Liver (tissue), 9 donors: Measurements from ENCODE around the gene TACC2. TPM values are rescaled to one million over a fixed set of nuclear protein-coding genes. Genes with fewer than 3 reads are reported as not detected.

Source experiments
- DNase-seq: peaks from one replicate; pipeline ENCODE4 v3.0.0-alpha.2; 2017; ENCODE audit warnings: low spot score
- H3K27ac ChIP-seq, 2 donors: one replicate each; pipeline ENCODE4 v1.7.0; 2013; ENCODE audit warnings: inconsistent platforms in 2 of 2, low read length in 2 of 2, control low read depth in 1 of 2, low read depth in 1 of 2, mild to moderate bottlenecking in 1 of 2
- H3K27me3 ChIP-seq, 4 donors: one replicate each; pipeline versions ENCODE4 v1.6.1 to v1.7.0; 2013; ENCODE audit warnings: low read length in 3 of 4, inconsistent platforms in 1 of 4, mild to moderate bottlenecking in 1 of 4, moderate library complexity in 1 of 4; ENCODE audit not compliant: control insufficient read depth in 4 of 4, insufficient read depth in 4 of 4
- H3K36me3 ChIP-seq, 4 donors: one replicate each; pipeline versions ENCODE4 v1.6.1 to v1.7.0; 2013; ENCODE audit warnings: low read length in 3 of 4, mild to moderate bottlenecking in 3 of 4, low read depth in 1 of 4, moderate library complexity in 1 of 4; ENCODE audit not compliant: control insufficient read depth in 4 of 4, insufficient read depth in 3 of 4
- H3K4me1 ChIP-seq, 4 donors: one replicate each; pipeline versions ENCODE4 v1.6.1 to v1.7.0; 2013; ENCODE audit warnings: low read length in 3 of 4, mild to moderate bottlenecking in 3 of 4, moderate library complexity in 1 of 4; ENCODE audit not compliant: control insufficient read depth in 4 of 4, insufficient read depth in 4 of 4
- H3K4me3 ChIP-seq, 3 donors: one replicate each; pipeline versions ENCODE4 v1.6.1 to v1.7.0; 2013; ENCODE audit warnings: low read length in 3 of 3, control low read depth in 1 of 3, low read depth in 1 of 3, mild to moderate bottlenecking in 1 of 3
- H3K9ac ChIP-seq, 2 donors: one replicate each; pipeline ENCODE4 v1.7.0; 2013; ENCODE audit warnings: low read length in 2 of 2, mild to moderate bottlenecking in 2 of 2, moderate library complexity in 2 of 2, control low read depth in 1 of 2, low read depth in 1 of 2
- H3K9me3 ChIP-seq, 4 donors: one replicate each; pipeline versions ENCODE4 v1.6.1 to v1.7.0; 2013; ENCODE audit warnings: low read length in 3 of 4; ENCODE audit not compliant: control insufficient read depth in 4 of 4
- EGR1 ChIP-seq, 2 donors: IDR thresholded peaks; 2 replicates each; pipeline ENCODE4 v1.6.1; 2016 to 2018; ENCODE audit warnings: antibody characterized with exemption in 2 of 2, low read depth in 2 of 2
- FOXA1 ChIP-seq: IDR thresholded peaks from 2 replicates; pipeline ENCODE4 v1.6.1; 2016; ENCODE audit warnings: antibody characterized with exemption
- FOXA2 ChIP-seq: IDR thresholded peaks from 2 replicates; pipeline ENCODE4 v1.6.1; 2016; ENCODE audit warnings: antibody characterized with exemption
- HNF4A ChIP-seq, 2 donors: conservative IDR thresholded peaks; 2 replicates each; pipeline ENCODE4 v1.6.1; 2016; ENCODE audit warnings: antibody characterized with exemption in 2 of 2, mild to moderate bottlenecking in 2 of 2
- JUND ChIP-seq, 2 donors: IDR thresholded peaks; 2 replicates each; pipeline ENCODE4 v1.6.1; 2016; ENCODE audit warnings: antibody characterized with exemption in 2 of 2
- NR2F2 ChIP-seq: IDR thresholded peaks from 2 replicates; pipeline ENCODE4 v1.6.1; 2016; ENCODE audit warnings: antibody characterized with exemption
- RAD21 ChIP-seq, 2 donors: IDR thresholded peaks; 2 replicates each; pipeline ENCODE4 v1.6.1; 2016; ENCODE audit warnings: antibody characterized with exemption in 2 of 2, mild to moderate bottlenecking in 2 of 2
- RXRA ChIP-seq, 2 donors: IDR thresholded peaks; 2 replicates each; pipeline ENCODE4 v1.6.1; 2017 to 2018; ENCODE audit warnings: antibody characterized with exemption in 2 of 2, mild to moderate bottlenecking in 1 of 2
- SP1 ChIP-seq: IDR thresholded peaks from 2 replicates; pipeline ENCODE4 v1.6.1; 2018; ENCODE audit warnings: antibody characterized with exemption, mild to moderate bottlenecking
- YY1 ChIP-seq: IDR thresholded peaks from 2 replicates; pipeline ENCODE4 v1.6.1; 2016; ENCODE audit warnings: antibody characterized with exemption, mild to moderate bottlenecking
- WGBS: extraction: QIAGEN DNeasy Blood & Tissue Kit; methylation state at CpG from one replicate; pipeline ENCODE4 v1.1.7; 2013; 5-methylcytosine and 5-hydroxymethylcytosine counted together
- polyA plus RNA-seq, 2 donors: library from polyadenylated mRNA; stranded (reverse) in 1 of 2; unstranded in 1 of 2; fragments of 200-250 nt in 1 of 2; fragments of >200 nt in 1 of 2; fragmentation: Nextera tagmentation in 1 of 2; extraction: Ambion mirVana in 1 of 2; gene quantifications; one replicate each; pipeline versions ENCODE4 v1.2.1 to v1.2.3, GENCODE V29; 2013 to 2015
- total RNA-seq, 2 donors: library from RNA; depleted of rRNA; stranded (reverse); fragments of >200 nt; gene quantifications; one replicate each; pipeline ENCODE4 v1.2.3, GENCODE V29; 2014
- TF ChIP-seq, protein P1 (sequence below): IDR thresholded peaks from 2 replicates; pipeline ENCODE4 v1.6.1; 2016; ENCODE audit warnings: antibody characterized with exemption, mild to moderate bottlenecking
- TF ChIP-seq, protein P2 (sequence below): IDR thresholded peaks from 2 replicates; pipeline ENCODE4 v1.6.1; 2016; ENCODE audit warnings: antibody characterized with exemption
- donor health status: healthy.
- donor health status: healthy.
- donor health status: healthy.
- donor health status: healthy.
- donor health status: healthy.

TACC2 gene
- total and polyA plus RNA-seq, 4 donors = 1.5 to 9.1 (median 7.8) TPM

- TF ChIP-seq, protein P1, sequence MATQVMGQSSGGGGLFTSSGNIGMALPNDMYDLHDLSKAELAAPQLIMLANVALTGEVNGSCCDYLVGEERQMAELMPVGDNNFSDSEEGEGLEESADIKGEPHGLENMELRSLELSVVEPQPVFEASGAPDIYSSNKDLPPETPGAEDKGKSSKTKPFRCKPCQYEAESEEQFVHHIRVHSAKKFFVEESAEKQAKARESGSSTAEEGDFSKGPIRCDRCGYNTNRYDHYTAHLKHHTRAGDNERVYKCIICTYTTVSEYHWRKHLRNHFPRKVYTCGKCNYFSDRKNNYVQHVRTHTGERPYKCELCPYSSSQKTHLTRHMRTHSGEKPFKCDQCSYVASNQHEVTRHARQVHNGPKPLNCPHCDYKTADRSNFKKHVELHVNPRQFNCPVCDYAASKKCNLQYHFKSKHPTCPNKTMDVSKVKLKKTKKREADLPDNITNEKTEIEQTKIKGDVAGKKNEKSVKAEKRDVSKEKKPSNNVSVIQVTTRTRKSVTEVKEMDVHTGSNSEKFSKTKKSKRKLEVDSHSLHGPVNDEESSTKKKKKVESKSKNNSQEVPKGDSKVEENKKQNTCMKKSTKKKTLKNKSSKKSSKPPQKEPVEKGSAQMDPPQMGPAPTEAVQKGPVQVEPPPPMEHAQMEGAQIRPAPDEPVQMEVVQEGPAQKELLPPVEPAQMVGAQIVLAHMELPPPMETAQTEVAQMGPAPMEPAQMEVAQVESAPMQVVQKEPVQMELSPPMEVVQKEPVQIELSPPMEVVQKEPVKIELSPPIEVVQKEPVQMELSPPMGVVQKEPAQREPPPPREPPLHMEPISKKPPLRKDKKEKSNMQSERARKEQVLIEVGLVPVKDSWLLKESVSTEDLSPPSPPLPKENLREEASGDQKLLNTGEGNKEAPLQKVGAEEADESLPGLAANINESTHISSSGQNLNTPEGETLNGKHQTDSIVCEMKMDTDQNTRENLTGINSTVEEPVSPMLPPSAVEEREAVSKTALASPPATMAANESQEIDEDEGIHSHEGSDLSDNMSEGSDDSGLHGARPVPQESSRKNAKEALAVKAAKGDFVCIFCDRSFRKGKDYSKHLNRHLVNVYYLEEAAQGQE = peak; percentile 71
- peak; percentile 41 for TF ChIP-seq FOXA2
- TF ChIP-seq EGR1 (IDR thresholded peaks at IDR 0.05; ENCODE audit: low read depth in 2 of 2) = peak; percentile 31 to 34
- peak; percentile 94 to 96 for TF ChIP-seq RXRA (IDR thresholded peaks at IDR 0.05)
- peak; percentile 82 for TF ChIP-seq YY1
- TF ChIP-seq, protein P2, sequence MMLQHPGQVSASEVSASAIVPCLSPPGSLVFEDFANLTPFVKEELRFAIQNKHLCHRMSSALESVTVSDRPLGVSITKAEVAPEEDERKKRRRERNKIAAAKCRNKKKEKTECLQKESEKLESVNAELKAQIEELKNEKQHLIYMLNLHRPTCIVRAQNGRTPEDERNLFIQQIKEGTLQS = peak; percentile 82
- peak; percentile 95 to 96 for TF ChIP-seq HNF4A (conservative IDR thresholded peaks at IDR 0.05)
- peak; percentile 43 for TF ChIP-seq NR2F2
- peak; percentile 62 to 76 for TF ChIP-seq JUND (IDR thresholded peaks at IDR 0.05)
Measured at GRCh38 chr10:121976607-121977006, 12.4 kb upstream of the TACC2 start (continued).

DNA sequence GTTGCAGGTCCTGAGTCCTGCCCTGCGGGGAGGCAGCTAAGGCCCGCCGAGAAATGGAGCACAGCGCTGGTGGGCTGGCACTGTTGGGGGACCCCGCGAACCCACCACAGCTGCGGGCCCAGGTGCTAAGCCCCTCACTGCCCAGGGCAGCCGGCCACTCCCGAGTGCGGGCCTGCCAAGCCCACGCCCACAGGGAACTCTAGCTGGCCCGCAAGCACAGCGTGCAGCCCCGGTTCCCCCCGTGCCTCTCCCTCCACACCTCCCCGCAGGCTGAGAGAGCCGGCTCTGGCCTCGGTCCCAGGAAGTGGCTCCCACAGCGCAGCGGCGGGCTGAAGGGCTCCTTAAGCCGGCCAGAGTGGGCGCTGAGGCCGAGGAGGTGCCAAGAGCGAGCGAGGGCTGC is 10.5 kb upstream of the TACC2 start:
- H3K9me3 ChIP-seq = no peaks in the 10 kb centered on the region
- TF ChIP-seq, protein P1 = no peak
- TF ChIP-seq HNF4A (conservative IDR thresholded peaks at IDR 0.05) (no peak), SP1 (no peak), EGR1 (IDR thresholded peaks at IDR 0.05; ENCODE audit: low read depth in 2 of 2) (no peak), JUND (IDR thresholded peaks at IDR 0.05) (no peak), FOXA1 (no peak), FOXA2 (no peak), YY1 (no peak)
- TF ChIP-seq, protein P2 = no peak
- no peaks in the 10 kb centered on the region for H3K27me3 ChIP-seq
- WGBS = 98% methylated on average over 26 of the region's 26 CpGs
- DNase-seq = no peak
- H3K27ac ChIP-seq = no peak overlapping the region
- no peaks in the 10 kb centered on the region for H3K36me3 ChIP-seq
- peaks cover under 1 to 24% (median 16%) of the 10 kb centered on the region in 4 donors for H3K4me1 ChIP-seq
- no peak overlapping the region for H3K9ac ChIP-seq
- H3K4me3 ChIP-seq = no peak overlapping the region

- H3K4me1 ChIP-seq = peaks cover 0 to 10% (median 3%) of the 10 kb centered on the region in 4 donors
- no peaks in the 10 kb centered on the region for H3K27me3 ChIP-seq
- H3K9me3 ChIP-seq = peaks cover 0 to 6% (median 3%) of the 10 kb centered on the region in 4 donors
- no peak overlapping the region for H3K9ac ChIP-seq
- H3K36me3 ChIP-seq = no peaks in the 10 kb centered on the region
- WGBS = 93% methylated on average over 2 of the region's 2 CpGs
- TF ChIP-seq, protein P1 = no peak
- TF ChIP-seq SP1 = no peak
- TF ChIP-seq EGR1 (IDR thresholded peaks at IDR 0.05; ENCODE audit: low read depth in 2 of 2) = no peak
- TF ChIP-seq RAD21 (IDR thresholded peaks at IDR 0.05) = no peak
- no peak for TF ChIP-seq FOXA1
- H3K4me3 ChIP-seq = no peak overlapping the region
- H3K27ac ChIP-seq = no peak overlapping the region
- DNase-seq = no peak
Measured at GRCh38 chr10:121981346-121981745, 7.6 kb upstream of the TACC2 start.
